GF-D8 (cell line): Measurements from ENCODE around the gene LCLAT1.

Experiments used
- DNase-seq: peaks from one replicate; lab custom pipeline; 2025; lab: John Stamatoyannopoulos, UW

LCLAT1 gene

GRCh38 chr2:30514848-30515435 lies 67.9 kb downstream of the LCLAT1 start:
- DNase-seq = no peak

GRCh38 chr2:30516166-30516565 lies 69.1 kb downstream of the LCLAT1 start:
- no peak for DNase-seq

- DNase-seq = no peak
Observed at GRCh38 chr2:30519796-30520195, 72.8 kb downstream of the LCLAT1 start.

DNA sequence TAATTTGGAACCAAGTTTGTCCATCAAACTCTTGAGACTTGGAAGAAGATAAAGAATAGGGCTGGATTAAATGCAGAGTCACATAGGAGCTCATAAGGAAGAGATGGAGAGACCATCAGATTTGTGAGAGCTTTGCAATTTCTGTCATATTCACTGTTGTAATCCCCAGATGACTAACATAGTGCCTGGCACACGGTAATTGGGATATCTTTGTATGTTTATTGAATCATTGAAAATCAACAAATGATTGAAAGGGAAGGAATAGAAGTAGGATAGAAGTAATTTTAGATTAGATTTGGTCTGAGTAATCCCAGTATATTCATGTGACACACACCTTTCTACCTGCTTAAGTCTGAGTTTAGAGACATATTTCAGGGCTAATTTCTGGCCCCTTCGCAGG lies 75.4 kb downstream of the LCLAT1 start:
- DNase-seq = no peak

DNA sequence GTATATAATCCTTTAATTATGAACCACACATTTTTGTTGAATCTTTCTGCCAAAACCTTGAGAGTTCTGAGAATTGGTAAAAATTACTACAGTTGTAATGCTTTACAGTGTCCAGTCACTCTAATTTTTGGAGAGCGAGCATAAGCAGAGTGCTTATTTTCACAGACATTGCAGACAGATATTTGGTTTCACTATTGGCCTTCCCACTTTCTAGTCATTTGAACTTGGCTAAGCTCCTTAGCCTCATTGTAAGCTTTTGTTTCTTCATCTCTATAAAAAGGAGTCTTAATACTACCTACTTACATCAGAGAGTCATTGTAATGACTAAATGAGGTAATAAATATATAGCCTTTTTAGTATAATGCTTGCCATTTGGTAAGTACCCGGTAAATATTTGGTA lies 80.4 kb downstream of the LCLAT1 start:
- no peak for DNase-seq

DNA sequence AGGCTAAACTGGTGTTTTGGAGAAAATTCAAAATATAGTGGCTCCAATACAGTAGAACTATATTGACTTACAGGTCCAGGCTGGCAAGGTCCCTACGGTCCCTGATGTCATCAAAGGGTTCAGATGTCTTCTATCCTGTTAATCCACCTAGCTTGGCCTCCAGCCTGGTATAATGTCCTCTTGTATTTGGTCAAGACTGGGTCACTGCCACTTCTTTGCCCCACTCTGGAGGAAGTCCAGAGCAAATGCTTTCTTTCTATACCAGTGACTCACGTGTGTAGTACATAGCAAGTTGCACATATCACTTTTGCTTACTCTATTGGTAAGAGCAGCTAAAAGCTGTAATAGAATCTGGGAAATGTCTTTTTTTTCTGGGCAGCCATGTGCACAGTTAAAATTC lies 80.8 kb downstream of the LCLAT1 start:
- no peak for DNase-seq

GRCh38 chr2:30530346-30530745 lies 83.3 kb downstream of the LCLAT1 start:
- DNase-seq = no peak

GRCh38 chr2:30541680-30542079 lies 94.6 kb downstream of the LCLAT1 start:
- DNase-seq = no peak

DNA sequence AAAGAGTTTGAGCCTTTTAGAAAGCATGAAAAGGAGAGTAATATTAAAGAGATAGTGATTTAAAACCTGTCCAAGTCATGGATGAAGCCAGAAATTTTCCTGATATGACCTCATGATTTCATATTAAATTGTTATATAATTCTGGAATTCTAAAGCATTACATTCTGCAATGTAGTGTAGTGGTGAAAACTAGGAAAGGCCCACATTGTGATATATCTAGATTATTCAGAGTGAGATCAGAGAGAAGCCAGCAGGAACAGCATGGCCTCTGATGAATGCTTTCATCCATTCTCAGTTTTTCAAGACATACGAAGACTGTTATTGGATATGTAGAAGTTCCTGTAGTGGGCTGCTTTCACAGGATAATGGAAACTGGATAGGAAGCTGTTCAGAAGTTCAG lies 98.8 kb downstream of the LCLAT1 start:
- DNase-seq = no peak

GRCh38 chr2:30548386-30548785 lies 101.3 kb downstream of the LCLAT1 start:
- DNase-seq = no peak

DNA sequence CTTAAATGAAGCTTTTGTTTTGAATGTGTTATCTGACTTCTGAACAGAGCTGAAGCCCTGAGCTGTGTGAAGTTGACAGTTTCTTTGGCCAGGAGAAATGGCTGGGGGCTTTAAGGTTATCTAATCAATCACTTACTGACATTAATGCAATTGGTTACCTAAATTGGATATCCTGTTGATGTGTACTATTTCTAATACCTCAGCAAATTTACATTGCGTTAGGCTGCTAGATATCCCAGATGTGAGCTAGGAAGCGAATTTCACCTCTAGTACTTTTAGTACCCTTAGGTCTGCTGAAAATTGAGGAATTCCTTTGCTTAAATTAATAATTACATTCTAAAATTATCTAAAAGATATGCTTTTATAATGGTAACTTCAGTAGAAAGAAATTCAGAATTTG lies 102.0 kb downstream of the LCLAT1 start:
- no peak for DNase-seq

DNA sequence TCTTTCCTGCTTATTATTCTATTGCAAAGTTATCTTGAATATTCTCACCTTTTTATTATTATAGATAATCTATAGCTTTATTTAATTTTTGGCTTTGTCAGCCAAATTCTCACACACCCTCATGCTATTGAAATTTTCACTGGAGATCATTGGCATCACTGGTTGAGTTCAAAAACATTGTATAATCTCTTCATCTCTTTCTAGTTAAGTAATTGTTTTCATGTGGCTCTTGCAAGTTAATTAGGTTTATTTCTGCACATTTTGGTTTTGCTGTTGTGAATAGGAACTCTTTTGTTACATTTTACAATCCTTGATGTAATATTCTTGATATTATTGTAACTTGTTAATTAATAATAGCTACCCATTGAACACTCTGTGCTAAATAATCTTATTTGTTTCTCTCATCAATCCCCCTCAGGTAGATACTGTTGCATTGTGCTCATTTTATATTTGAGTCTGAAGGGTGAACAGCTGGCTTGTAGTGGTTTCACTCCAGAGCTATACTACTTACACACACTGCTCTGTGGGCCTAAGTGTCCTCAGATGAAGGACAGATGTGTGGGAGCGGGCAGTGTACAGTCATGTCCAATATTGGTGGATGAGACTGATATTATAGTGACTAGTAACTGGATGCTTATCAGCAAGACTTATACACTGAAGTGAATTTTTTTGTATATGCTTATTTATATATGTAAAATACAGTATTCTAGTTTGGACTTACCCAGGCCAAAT lies 112.7 kb downstream of the LCLAT1 start:
- no peak for DNase-seq

DNA sequence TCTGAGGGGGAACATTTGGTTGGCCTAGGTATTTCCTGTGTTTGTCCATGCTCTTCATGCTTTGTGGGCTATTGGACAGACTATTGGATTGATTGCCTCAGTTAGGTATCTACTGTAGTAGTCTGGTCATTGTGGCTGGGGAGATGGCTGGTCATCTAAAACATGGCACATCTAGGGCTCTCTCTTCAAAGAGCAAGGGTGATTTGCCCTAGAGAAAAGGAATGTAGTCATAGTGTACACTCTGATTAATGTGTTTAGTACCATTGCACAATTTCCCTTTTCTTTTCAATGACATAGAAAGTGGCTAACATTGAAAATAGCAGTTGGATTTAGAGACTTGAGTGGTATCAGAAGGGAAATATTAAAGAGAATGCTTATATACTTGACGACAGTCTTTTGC lies 114.3 kb downstream of the LCLAT1 start:
- DNase-seq = no peak

DNA sequence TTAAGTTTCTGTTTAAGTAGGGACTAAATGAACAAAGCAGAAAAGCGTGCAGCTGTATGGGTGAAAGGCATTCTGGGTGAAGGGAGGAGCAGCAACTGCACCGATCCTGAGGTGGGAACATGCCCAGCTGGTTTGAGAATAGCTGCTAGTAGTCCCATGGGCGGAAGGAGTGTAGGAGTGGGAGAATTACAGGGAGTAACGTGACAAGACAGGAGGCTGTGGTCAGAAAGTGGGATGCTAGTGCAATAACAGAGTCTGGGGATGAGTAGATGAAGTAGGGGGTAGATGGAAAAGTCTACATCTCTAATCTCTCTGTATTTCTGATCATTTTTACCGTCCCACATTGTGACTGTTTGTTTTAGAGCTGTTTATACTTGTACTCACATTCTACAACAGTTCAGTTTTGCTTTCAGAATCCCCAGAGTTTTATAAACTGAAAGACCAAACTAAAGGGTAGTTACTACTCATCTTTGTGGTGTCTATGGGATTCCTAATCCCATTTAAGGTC lies 118.9 kb downstream of the LCLAT1 start:
- DNase-seq = no peak

- DNase-seq = no peak
Observed at GRCh38 chr2:30566631-30567030, 119.6 kb downstream of the LCLAT1 start.

DNA sequence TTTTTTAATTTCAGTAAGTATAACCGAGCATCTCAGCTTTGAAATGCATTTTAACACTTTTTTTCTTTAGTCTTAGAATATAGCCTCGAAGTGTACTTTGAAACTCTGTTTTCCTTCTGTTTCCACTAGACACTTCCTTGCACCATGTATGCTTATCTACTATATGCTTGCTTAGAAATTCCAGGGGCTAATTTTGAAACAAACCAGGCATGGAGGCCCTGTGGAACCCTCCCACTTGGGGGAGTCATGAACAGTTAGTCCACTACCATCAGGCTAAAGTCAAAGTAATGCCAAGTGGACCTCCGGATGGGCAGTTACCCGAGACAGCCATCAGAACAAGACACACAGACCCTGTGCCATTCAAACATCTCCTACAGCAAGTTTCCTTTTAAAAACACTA lies 120.3 kb downstream of the LCLAT1 start:
- no peak for DNase-seq

- no peak for DNase-seq
Observed at GRCh38 chr2:30569946-30570345, 122.9 kb downstream of the LCLAT1 start.

DNA sequence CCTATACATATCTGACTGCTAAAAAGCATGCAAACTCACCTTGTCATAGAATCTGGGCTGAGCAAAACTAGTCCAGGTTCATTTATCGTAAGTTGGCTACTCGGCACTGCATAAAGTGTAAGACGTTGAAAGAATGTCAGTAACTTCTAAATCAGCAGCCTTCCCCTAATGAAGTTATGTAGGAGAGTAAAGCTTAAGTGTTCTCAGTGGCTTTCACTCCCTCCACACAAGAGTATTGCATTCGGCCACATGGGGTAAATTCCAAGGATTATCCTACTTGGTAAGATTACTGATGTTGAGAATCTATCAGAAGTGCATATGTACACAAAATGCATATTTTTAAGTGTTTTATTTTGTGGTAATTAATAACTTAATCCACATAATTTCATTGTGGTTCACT lies 130.1 kb downstream of the LCLAT1 start:
- no peak for DNase-seq

DNA sequence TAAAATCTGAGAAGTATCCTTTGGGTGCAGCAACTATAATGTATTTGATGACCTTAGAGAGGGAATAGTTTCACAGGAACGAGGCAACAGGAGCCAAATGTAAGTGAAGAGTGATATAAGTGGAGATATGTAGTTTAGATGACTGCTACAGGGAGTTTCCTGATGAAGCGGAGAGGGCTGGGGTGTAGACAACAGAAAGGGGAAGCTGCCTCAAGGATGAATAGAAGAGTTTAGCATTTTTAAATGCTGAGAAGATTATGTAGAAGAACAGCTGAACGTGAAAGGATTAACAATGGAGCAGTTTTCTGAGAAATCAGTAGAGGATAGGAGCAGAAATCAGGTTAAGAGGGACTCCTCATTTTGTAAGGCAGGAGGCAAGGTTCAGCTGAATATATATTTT lies 133.3 kb downstream of the LCLAT1 start:
- DNase-seq = no peak

GRCh38 chr2:30582521-30582920 lies 135.5 kb downstream of the LCLAT1 start:
- DNase-seq = no peak

GRCh38 chr2:30583204-30583749 lies 136.2 kb downstream of the LCLAT1 start:
- DNase-seq = no peak

DNA sequence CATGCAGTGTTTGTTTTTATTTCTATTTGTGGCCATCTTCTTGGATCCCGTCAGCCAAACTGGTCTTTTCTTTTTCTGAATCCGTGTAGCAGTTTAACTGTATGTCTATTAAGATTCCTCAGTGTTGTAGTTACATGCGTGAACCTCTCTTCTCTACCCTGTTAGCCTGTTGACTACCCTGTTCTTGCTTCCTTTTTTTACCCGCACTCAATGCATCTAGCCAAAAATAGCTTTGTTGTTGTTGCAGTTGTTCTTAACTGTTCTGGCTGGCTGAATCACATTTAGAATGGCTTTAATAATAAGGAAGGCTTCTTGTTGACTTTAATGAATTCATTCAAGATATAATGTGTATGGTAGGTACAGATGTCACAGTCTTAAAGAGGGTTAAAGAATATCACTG lies 137.1 kb downstream of the LCLAT1 start:
- no peak for DNase-seq

DNA sequence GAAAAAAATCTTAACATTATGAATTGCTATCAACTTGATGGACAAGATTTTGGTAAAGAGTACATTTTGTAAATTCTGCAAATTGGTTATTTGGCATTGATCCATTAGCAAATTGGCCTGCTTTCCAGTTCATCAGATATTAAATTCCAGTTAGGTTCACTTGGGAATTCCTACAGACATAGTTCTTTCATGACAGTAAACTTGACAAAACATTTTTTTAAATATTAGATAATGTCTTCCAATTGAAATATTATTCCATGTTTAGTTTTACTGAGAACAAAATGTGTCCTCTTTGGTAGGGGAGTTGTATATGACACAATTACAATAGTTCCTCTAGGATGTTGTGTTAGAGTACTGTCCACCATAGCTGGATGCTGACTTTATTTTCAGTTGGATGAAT lies 141.9 kb downstream of the LCLAT1 start:
- no peak for DNase-seq

GRCh38 chr2:30590407-30590806 lies 143.4 kb downstream of the LCLAT1 start:
- DNase-seq = no peak
